ENCODE measurements around the gene AGGF1. TPM values are rescaled to one million over a fixed set of nuclear protein-coding genes. Genes with fewer than 3 reads are reported as not detected.
A peak's percentile ranks its signal among the peaks of the same experiment; 100 is the strongest.

The AGGF1 gene, protein sequence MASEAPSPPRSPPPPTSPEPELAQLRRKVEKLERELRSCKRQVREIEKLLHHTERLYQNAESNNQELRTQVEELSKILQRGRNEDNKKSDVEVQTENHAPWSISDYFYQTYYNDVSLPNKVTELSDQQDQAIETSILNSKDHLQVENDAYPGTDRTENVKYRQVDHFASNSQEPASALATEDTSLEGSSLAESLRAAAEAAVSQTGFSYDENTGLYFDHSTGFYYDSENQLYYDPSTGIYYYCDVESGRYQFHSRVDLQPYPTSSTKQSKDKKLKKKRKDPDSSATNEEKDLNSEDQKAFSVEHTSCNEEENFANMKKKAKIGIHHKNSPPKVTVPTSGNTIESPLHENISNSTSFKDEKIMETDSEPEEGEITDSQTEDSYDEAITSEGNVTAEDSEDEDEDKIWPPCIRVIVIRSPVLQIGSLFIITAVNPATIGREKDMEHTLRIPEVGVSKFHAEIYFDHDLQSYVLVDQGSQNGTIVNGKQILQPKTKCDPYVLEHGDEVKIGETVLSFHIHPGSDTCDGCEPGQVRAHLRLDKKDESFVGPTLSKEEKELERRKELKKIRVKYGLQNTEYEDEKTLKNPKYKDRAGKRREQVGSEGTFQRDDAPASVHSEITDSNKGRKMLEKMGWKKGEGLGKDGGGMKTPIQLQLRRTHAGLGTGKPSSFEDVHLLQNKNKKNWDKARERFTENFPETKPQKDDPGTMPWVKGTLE
- 10 to 100 TPM; 17.5 to 21.2 (median 19.0) TPM for total RNA-seq

GRCh38 chr5:77030097-77031071 is at the start of gene AGGF1:
Gene AGGF1 (plus strand): TSS chr5:77030404. CDS start chr5:77030767, 363 bp downstream.
- Histone ChIP-seq H3K9me3 (no peaks in the 10 kb centered on the region), H3K36me3 (peaks cover 0 to 10% of the 10 kb centered on the region in 2 donors), H3K27me3 (no peaks in the 10 kb centered on the region), H3K27ac (peak within 1 kb of the TSS; percentile 83 to 93 (median 90)), H3K4me3 (peak within 1 kb of the TSS; percentile 90 to 92), H3K4me1 (peaks cover 0 to 31% (median 9%) of the 10 kb centered on the region in 3 donors)
- 0 to 2% methylated on average over 20 to 22 of the region's 82 CpGs for WGBS, 2 donors (ENCODE audit: low coverage in 1 of 2)
- TF ChIP-seq POLR2A (IDR thresholded peaks at IDR 0.05) (peak; percentile 31 to 41), EP300 (IDR thresholded peaks at IDR 0.05) (no peak), POLR2AphosphoS5 (IDR thresholded peaks at IDR 0.05) (peak; percentile 92)
- TF ChIP-seq, protein P1, sequence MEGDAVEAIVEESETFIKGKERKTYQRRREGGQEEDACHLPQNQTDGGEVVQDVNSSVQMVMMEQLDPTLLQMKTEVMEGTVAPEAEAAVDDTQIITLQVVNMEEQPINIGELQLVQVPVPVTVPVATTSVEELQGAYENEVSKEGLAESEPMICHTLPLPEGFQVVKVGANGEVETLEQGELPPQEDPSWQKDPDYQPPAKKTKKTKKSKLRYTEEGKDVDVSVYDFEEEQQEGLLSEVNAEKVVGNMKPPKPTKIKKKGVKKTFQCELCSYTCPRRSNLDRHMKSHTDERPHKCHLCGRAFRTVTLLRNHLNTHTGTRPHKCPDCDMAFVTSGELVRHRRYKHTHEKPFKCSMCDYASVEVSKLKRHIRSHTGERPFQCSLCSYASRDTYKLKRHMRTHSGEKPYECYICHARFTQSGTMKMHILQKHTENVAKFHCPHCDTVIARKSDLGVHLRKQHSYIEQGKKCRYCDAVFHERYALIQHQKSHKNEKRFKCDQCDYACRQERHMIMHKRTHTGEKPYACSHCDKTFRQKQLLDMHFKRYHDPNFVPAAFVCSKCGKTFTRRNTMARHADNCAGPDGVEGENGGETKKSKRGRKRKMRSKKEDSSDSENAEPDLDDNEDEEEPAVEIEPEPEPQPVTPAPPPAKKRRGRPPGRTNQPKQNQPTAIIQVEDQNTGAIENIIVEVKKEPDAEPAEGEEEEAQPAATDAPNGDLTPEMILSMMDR (IDR thresholded peaks at IDR 0.05) = peak in 1 of 4 experiments; percentile 22
- peak; percentile 99 for ATAC-seq

DNA sequence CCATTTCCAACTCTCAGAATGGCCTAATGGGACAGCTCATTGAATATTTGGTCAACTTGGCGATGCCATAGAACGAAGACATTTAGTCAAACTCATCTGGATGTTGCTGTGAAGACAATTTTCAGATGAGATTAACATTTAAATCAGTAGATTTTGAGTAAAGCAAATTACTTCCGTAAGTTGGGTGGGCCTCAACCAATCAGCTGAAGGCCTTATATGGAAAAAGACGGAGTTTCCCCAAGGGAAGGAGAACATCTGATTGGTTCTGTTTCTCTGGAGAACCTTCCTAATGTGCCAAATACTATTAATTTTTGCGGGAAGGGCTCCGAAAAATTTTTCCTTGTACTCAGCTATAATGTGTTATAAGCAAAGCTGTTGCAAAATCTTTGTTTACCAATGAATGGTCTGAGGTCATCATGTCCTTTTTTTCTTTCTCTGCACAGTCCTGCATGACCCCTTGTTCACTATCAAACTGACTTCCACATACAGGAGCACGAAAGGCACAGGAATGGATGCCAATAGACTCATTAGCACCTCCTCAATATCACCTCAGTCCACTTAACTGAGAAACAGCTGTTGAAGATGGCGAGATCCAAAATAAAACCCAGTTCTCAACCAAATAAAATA is 49.6 kb upstream of the AGGF1 start:
- 88 to 91% methylated on average over 7 to 8 of the region's 8 CpGs for WGBS, 2 donors (ENCODE audit: low coverage in 1 of 2)
- ATAC-seq = no peak
- no peak overlapping the region for H3K27ac ChIP-seq
- no peak overlapping the region for H3K4me3 ChIP-seq
- TF ChIP-seq POLR2A (IDR thresholded peaks at IDR 0.05) = no peak
- TF ChIP-seq, protein P1 (IDR thresholded peaks at IDR 0.05) = no peak
- no peak for TF ChIP-seq POLR2AphosphoS5 (IDR thresholded peaks at IDR 0.05)
- no peak for TF ChIP-seq EP300 (IDR thresholded peaks at IDR 0.05)
- no peaks in the 10 kb centered on the region for H3K36me3 ChIP-seq
- no peaks in the 10 kb centered on the region for H3K9me3 ChIP-seq
- peaks cover 5% of the 10 kb centered on the region for H3K27me3 ChIP-seq
- no peaks in the 10 kb centered on the region for H3K4me1 ChIP-seq

DNA sequence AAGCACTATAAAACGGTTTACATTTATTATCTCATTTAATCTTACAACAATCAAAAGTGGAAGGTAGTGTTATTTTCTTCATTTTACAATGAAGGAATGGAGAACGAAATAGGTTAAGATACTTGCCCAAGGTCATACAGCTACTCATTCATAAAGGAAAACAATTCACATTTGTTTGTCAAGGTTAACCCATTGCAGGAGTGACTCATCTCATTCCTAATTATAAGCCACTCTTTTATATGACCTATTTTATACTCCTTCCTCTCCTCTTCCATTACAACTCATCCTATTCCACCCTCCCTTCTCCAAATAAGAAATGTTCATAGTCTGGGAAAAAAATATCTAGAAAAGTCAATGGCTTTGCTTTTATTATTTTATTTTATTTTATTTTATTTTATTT is 47.8 kb upstream of the AGGF1 start:
- ATAC-seq = no peak
- WGBS, 2 donors (ENCODE audit: low coverage in 1 of 2) = 55 to 62% methylated on average over 2 of the region's 2 CpGs
- H3K36me3 ChIP-seq = no peaks in the 10 kb centered on the region
- H3K4me3 ChIP-seq = no peak overlapping the region
- peaks cover 5% of the 10 kb centered on the region for H3K27me3 ChIP-seq
- no peak overlapping the region for H3K27ac ChIP-seq
- TF ChIP-seq EP300 (IDR thresholded peaks at IDR 0.05) (no peak), POLR2A (IDR thresholded peaks at IDR 0.05) (no peak), POLR2AphosphoS5 (IDR thresholded peaks at IDR 0.05) (no peak)
- TF ChIP-seq, protein P1 (IDR thresholded peaks at IDR 0.05) = no peak
- no peaks in the 10 kb centered on the region for H3K9me3 ChIP-seq
- H3K4me1 ChIP-seq = no peaks in the 10 kb centered on the region

- no peaks in the 10 kb centered on the region for H3K9me3 ChIP-seq
- 46 to 60% methylated on average over 2 of the region's 3 CpGs for WGBS, 2 donors (ENCODE audit: low coverage in 1 of 2)
- no peak overlapping the region for H3K27ac ChIP-seq
- TF ChIP-seq, protein P1 (IDR thresholded peaks at IDR 0.05) = no peak
- TF ChIP-seq POLR2AphosphoS5 (IDR thresholded peaks at IDR 0.05) = no peak
- TF ChIP-seq EP300 (IDR thresholded peaks at IDR 0.05) = no peak
- no peak for TF ChIP-seq POLR2A (IDR thresholded peaks at IDR 0.05)
- no peak overlapping the region for H3K4me3 ChIP-seq
- no peaks in the 10 kb centered on the region for H3K36me3 ChIP-seq
- ATAC-seq = no peak
- H3K4me1 ChIP-seq = no peaks in the 10 kb centered on the region
- H3K27me3 ChIP-seq = peaks cover 5% of the 10 kb centered on the region
Measured at GRCh38 chr5:76983468-76983867, 46.7 kb upstream of the AGGF1 start.

Measured in gastroesophageal sphincter (tissue), 4 donors.